SKM-1 (cell line): Measurements from ENCODE around the gene PEX14.

Experiments
- DNase-seq: peaks from one replicate; lab custom pipeline; 2025; ENCODE audit not compliant: unreplicated experiment; lab: John Stamatoyannopoulos, UW

PEX14 gene

DNA sequence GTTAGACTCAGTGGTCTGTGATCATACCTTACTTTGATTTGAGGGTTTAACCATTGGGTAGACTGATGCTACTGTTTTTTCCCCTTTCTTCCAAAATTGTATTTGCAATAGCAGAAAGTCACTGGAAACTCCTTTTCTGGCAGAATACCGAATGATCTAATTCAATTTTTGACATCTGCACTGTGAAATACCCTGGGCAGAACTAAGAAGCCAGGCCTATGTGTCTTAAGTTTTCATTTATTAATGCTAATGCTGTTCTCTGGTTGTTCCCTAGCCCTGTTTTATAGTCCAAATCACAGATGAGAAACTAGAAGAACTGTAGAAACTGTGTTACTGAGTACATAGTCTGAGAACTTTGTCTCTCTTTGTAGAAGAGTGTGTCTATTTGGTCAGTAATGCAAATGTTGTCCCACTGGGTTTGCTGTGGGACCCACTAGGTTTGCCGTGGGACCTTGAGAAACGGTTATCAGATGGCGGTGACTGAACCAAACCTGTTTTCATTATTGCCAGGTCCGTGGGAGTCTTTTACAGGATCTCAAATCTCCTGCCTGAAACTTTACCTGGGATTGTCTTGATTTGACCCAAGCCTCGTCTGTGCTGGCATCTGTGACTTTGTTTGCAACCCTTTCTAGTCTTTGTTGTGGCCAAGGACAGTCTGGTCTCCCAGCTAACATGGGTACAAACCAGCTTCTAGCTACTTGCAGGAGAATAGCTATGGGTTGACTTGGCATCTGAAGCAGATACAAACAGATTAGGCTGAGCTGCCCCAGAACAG lies 41.4 kb downstream of the PEX14 start:
- no peak for DNase-seq

- DNase-seq, result no peak
Observed at GRCh38 chr1:10516925-10517676, 42.4 kb downstream of the PEX14 start.

DNA sequence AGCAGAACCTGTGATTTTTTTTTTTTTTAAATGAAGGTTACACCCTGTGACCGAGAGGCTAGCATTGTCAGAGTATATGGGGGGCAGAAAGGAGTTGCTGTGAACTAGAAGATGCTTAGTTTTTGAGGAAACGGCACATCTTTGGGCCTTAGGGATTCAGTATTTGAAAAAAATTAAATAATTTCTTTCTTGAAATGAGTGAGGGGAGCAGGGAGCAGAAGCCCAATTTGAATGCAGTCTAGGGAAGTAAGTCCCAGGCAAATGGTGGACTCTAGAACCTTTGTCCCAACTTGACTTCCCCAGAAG lies 42.9 kb downstream of the PEX14 start:
- DNase-seq, result no peak

- DNase-seq, result no peak
Observed at GRCh38 chr1:10519016-10519417, 44.3 kb downstream of the PEX14 start.

DNA sequence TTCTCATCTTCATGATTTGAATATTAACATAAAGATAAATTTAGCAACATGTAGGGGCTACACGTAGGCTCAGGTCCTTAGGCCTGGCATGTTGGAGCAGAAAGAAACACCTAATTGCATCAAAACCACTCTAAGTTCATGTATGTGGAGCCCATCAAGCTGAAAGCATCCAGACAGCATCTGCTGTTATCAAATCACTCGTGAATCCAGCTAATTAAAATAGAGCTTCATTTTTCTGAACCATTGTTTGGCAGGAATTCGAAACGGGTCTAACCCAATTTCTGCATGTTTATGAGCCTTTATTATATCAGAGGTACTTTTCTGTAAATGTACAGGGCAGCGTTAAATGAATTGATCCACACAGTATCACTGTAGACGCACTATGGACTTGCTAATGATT lies 45.7 kb downstream of the PEX14 start:
- DNase-seq, result no peak

DNA sequence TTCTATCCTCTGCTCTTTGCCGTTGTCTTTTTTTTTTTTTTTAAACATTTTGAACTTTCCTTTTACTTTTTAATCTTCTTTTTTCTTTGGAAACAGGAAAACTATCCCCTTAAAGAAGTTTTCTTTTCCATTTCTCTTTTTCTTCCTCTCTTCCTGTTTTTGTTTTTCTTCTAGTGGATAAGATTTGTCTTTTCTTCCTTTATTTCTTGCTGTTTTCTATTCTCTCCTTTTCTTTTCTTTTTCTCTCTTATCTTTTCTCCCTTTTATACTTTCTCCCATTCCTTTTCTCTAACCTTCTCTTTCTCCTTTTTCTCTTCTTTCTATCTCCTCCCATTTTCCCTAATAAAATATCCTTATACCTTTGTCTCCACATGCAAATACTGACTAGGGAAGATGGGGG lies 46.2 kb downstream of the PEX14 start:
- DNase-seq, result no peak

DNA sequence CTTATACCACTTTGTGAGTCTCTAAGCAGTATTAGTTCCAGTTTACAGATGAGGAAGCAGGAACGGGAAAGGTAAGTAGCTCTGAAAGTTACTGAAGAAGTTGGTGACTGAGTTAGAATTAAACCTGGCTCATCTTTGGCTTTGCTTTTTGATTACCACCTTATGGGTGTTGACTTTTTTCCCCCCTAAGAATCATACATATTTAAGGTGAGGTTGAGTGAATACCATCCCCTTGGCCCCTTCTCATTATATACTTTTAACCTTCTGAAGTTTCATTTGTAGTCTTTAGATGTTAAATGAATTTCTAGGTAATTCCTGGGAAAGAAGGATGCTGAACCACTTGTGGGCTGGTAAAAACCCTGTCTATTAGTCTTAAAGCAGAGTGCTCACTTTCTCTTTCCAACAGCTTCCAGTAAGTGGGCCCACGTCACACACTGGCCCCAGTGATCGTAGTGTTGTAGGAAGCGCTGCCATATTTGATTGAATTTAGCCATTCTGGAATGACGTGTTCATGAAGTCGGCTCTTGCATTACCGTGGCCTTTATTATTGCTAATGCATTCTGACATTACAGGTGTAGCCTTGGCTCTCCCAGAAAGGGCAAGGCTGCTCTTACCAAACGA lies 46.9 kb downstream of the PEX14 start:
- DNase-seq, result no peak

DNA sequence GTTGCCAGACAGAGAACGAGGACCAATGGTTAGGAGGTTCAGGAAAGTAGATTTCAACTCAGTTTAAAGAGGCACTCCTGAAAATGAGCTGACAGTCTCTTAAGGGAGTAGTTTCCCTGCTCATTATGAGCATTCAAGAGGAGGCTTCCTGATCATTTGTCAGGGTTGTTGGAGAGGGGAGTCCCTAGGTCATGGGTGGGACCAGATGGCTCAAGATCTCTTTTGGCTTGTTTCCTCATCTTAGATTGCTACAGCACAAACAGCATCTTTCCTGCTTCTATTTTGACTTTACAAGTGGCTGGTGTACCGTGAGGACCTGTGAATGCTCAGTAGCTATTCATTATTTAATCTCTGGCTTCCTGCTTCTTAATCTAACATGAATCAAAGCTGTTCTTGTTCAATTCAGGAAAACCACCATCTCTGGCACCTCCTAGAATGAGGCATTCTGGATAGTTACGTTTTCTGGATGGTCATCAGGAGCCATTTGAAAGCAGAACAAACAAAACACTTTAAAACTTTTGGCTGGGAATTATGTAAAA lies 47.6 kb downstream of the PEX14 start:
- no peak for DNase-seq

DNA sequence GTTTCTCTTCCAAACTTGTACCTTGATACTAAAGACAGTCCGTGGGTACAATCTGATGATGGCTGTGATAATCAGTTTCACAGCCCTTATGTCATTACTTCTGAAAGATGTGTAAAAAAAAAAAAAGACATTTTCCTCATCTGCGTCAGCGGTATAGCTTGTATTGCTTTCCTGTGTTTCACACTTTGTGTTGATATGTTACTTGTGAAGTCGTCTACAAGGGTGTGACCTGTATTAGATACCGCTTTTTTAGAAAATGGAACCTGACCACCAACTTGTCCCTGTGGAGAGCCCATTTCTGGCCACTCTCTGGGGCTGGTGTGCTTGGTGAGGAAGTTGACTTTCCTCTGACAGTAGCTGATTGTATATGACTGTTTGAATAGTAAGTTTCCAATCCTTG lies 50.5 kb downstream of the PEX14 start:
- no peak for DNase-seq

GRCh38 chr1:10528066-10529014 lies 53.6 kb downstream of the PEX14 start:
- no peak for DNase-seq

DNA sequence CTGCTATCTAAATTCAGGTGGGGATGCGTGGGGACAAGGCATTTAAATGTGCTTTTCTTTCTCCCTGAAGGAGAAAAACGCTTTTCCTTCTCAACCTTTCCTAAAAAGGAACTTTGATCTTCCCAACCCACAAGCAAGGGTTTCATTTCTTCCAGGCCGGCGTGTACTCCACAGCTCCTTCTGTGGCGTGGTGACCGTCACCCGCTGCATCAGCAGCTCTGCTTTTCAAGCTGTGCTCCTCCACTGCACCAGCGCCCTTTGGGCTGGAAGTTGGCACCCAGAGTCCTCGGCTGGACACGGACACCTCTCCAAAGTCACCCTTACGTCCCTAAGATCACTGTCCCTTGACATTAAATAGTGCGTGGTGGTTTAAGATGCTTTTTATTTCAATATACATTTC lies 54.3 kb downstream of the PEX14 start:
- DNase-seq, result no peak

- no peak for DNase-seq
Observed at GRCh38 chr1:10529765-10530164, 55.0 kb downstream of the PEX14 start.

- no peak for DNase-seq
Observed at GRCh38 chr1:10530281-10530740, 55.6 kb downstream of the PEX14 start.

- no peak for DNase-seq
Observed at GRCh38 chr1:10530756-10531495, 56.2 kb downstream of the PEX14 start.

DNA sequence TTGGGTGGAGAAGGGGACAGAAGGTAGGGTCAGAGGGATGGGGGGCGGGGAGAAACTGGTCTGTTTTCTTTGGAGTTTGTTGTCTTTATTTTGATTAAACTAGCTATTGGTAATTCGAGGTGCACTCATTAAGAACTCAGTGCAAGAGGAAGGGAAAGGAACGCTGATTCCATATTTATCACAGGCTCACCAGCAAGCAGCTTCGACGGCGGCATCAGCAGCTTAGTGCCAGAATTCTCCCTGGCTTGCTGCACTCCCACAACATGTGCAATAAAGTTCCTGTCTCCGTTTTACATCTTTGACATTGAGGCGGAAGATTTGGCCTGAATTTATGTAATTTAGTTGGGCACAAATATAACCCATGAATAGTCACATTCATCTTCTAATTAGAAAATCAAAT lies 57.6 kb downstream of the PEX14 start:
- no peak for DNase-seq

DNA sequence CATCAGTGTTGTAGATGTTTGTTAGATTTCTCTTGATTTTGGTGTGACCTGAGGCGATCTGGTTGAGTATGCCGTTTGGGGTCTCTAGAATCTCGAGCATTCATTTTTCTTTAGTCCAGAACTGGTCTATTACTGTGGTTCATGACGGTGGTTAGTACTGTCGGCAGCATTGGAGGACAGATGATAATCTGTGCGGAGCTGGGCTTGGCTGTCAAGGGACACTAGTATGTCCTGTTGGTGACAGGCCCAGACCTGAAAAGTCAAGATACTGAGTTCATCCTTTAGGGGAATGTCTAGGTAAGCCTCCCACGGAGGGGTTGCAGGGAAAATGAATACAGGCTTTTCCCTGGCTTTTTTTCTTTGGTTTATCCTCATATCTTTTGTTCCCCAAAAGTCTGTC lies 59.8 kb downstream of the PEX14 start:
- no peak for DNase-seq

DNA sequence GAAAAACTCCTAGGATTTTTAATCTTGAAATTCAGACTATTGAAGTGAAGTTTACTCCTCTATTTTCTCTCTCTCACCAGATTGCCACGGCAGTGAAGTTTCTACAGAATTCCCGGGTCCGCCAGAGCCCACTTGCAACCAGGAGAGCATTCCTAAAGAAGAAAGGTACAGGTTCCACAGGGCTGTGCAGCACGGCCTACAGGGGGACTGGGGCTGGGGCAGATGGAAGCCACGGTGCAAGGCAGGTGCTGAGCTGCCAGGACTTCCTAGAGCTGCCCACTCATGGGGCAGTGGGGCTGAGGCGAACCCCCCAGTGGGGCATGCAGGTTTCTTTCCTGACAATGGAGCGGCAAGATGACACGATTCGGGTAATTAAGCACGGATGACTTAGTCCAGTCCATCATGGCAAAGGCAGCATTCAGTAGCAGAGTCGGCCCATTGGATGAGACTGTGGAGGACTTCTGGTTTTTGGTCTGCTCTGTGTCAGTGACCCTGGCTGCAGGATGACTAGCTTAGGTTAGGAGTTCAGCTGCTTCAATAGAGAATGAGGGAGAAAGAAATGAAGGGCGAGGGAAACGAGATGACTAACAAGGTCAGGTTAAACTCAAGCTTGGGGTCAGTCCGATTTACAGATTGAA lies 61.5 kb downstream of the PEX14 start:
- DNase-seq, result no peak

DNA sequence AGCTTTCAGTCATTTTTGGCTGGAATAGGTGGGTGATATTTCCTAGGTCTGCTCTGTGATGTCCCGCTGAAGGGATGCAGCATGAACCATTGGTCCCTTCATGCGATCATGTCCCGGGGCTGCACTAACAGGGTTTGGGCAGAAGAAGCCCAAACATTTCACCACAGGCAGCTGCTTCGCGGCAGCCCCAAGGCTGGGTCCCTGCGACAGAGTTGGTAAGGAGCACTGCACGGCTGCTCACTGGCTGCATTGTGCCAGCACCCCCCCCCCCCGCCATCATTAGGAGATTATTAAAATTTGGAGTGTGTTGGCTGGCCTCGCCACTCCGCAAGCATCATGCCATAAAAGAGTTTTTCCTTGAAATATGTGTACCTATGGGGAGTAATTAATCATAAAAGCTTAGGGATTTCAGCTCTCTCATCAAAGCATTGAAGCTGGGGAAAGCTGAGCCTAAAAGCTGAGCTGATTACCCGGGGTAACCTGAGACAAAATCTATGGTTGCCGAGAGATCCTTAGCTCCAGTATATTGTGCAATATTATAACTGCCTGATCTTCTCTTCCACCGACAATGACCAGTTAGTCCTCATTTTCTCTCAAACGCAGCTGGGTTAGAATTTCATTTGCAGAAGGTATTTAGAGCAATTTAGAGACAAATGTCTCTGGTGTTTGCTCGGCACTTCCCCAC lies 62.5 kb downstream of the PEX14 start:
- DNase-seq, result no peak
